Glutamatergic neuron (in vitro differentiated cells): ENCODE measurements around the gene SCLT1. TPM values are rescaled to one million over a fixed set of nuclear protein-coding genes. Genes with fewer than 3 reads are reported as not detected.

Source experiments
- DNase-seq: peaks from one replicate; pipeline ENCODE4 v3.0.0; 2022
- H3K27ac Mint-ChIP-seq: one replicate; pipeline ENCODE4 v1.8.0; 2020; ENCODE audit warnings: mild to moderate bottlenecking, mixed read lengths, inconsistent platforms; ENCODE audit not compliant: unreplicated experiment
- H3K27me3 Mint-ChIP-seq: one replicate; pipeline ENCODE4 v1.8.0; 2020; ENCODE audit warnings: mild to moderate bottlenecking, moderate library complexity, mixed read lengths, inconsistent platforms; ENCODE audit not compliant: unreplicated experiment
- H3K36me3 Mint-ChIP-seq: one replicate; pipeline ENCODE4 v1.8.0; 2020; ENCODE audit warnings: mild to moderate bottlenecking, mixed read lengths, inconsistent platforms; ENCODE audit not compliant: unreplicated experiment
- H3K4me1 Mint-ChIP-seq: one replicate; pipeline ENCODE4 v1.8.0; 2020; ENCODE audit warnings: mild to moderate bottlenecking, low read depth, mixed read lengths, inconsistent platforms; ENCODE audit not compliant: unreplicated experiment
- H3K4me3 Mint-ChIP-seq: one replicate; pipeline ENCODE4 v1.8.0; 2020; ENCODE audit warnings: mild to moderate bottlenecking, mixed read lengths, inconsistent platforms; ENCODE audit not compliant: unreplicated experiment
- H3K9me3 Mint-ChIP-seq: one replicate; pipeline ENCODE4 v1.8.0; 2020; ENCODE audit warnings: mild to moderate bottlenecking, moderate library complexity, mixed read lengths, inconsistent platforms; ENCODE audit not compliant: unreplicated experiment
- CTCF ChIP-seq: fragments of 200-600 bp; sonication (generic); IDR thresholded peaks from one replicate; pipeline ENCODE4 v1.5.0; 2021; ENCODE audit not compliant: partially characterized antibody, unreplicated experiment
- total RNA-seq: library from RNA; stranded (reverse); fragmentation: NEBNext Ultra II Directional; extraction: Animal tissue kit (Norgen Biotek cat#: 25700); gene quantifications from one replicate; pipeline ENCODE4 v1.2.1, GENCODE V29; 2021; ENCODE audit not compliant: unreplicated experiment

Gene SCLT1
- total RNA-seq, 1 donor from 2014 or later = 15.6 TPM

GRCh38 chr4:128921954-128922353 is 171.4 kb downstream of the SCLT1 start:
- Mint-ChIP-seq H3K27me3 (no peaks in the 10 kb centered on the region), H3K27ac (no peak overlapping the region), H3K4me3 (no peak overlapping the region), H3K4me1 (no peaks in the 10 kb centered on the region), H3K9me3 (peaks cover 1% of the 10 kb centered on the region), H3K36me3 (no peaks in the 10 kb centered on the region)
- no peak for TF ChIP-seq CTCF
- no peak for DNase-seq

GRCh38 chr4:128917781-128918180 is 175.6 kb downstream of the SCLT1 start:
- Mint-ChIP-seq H3K9me3 (no peaks in the 10 kb centered on the region), H3K36me3 (no peaks in the 10 kb centered on the region), H3K4me3 (no peak overlapping the region), H3K27ac (no peak overlapping the region), H3K4me1 (no peaks in the 10 kb centered on the region), H3K27me3 (no peaks in the 10 kb centered on the region)
- DNase-seq = no peak
- TF ChIP-seq CTCF = no peak

GRCh38 chr4:128916832-128917231 is 176.5 kb downstream of the SCLT1 start:
- no peak for DNase-seq
- TF ChIP-seq CTCF = no peak
- H3K27ac Mint-ChIP-seq = no peak overlapping the region

GRCh38 chr4:128915544-128915943 is 177.8 kb downstream of the SCLT1 start:
- H3K27ac Mint-ChIP-seq = no peak overlapping the region
- no peaks in the 10 kb centered on the region for H3K36me3 Mint-ChIP-seq
- DNase-seq = no peak
- H3K27me3 Mint-ChIP-seq = no peaks in the 10 kb centered on the region
- no peaks in the 10 kb centered on the region for H3K4me1 Mint-ChIP-seq
- TF ChIP-seq CTCF = no peak
- H3K9me3 Mint-ChIP-seq = no peaks in the 10 kb centered on the region
- H3K4me3 Mint-ChIP-seq = no peak overlapping the region

More at GRCh38 chr4:128916832-128917231, 176.5 kb downstream of the SCLT1 start:
- Mint-ChIP-seq H3K27me3 (no peaks in the 10 kb centered on the region), H3K4me3 (no peak overlapping the region), H3K36me3 (no peaks in the 10 kb centered on the region), H3K4me1 (no peaks in the 10 kb centered on the region), H3K9me3 (no peaks in the 10 kb centered on the region)

GRCh38 chr4:128913228-128913627 is 180.1 kb downstream of the SCLT1 start:
- H3K27ac Mint-ChIP-seq = no peak overlapping the region
- TF ChIP-seq CTCF = no peak

More at GRCh38 chr4:128913228-128913627, 180.1 kb downstream of the SCLT1 start:
- no peaks in the 10 kb centered on the region for H3K36me3 Mint-ChIP-seq
- DNase-seq = no peak
- no peaks in the 10 kb centered on the region for H3K9me3 Mint-ChIP-seq
- H3K4me1 Mint-ChIP-seq = no peaks in the 10 kb centered on the region
- no peaks in the 10 kb centered on the region for H3K27me3 Mint-ChIP-seq
- no peak overlapping the region for H3K4me3 Mint-ChIP-seq
